Stomach smooth muscle (tissue), 2 donors: ENCODE data around the gene PWWP2B.

Experiments
- H3K27ac ChIP-seq: one replicate; pipeline ENCODE4 v1.7.0; 2013; ENCODE audit warnings: mild to moderate bottlenecking, low read length, inconsistent platforms
- H3K27me3 ChIP-seq, 2 donors: one replicate each; pipeline ENCODE4 v1.7.0; 2013; ENCODE audit warnings: low read length in 2 of 2; ENCODE audit not compliant: insufficient read depth in 2 of 2, control insufficient read depth in 1 of 2
- H3K36me3 ChIP-seq, 2 donors: one replicate each; pipeline ENCODE4 v1.7.0; 2013; ENCODE audit warnings: low read length in 2 of 2; ENCODE audit not compliant: control insufficient read depth in 2 of 2, insufficient read depth in 2 of 2
- H3K4me1 ChIP-seq: one replicate; pipeline ENCODE4 v1.7.0; 2013; ENCODE audit warnings: low read length; ENCODE audit not compliant: control insufficient read depth, insufficient read depth
- H3K4me3 ChIP-seq, 2 donors: one replicate each; pipeline ENCODE4 v1.7.0; 2013; ENCODE audit warnings: low read length in 2 of 2
- H3K9ac ChIP-seq, 2 donors: one replicate each; pipeline ENCODE4 v1.7.0; 2013; ENCODE audit warnings: low read length in 2 of 2, mild to moderate bottlenecking in 1 of 2
- H3K9me3 ChIP-seq, 2 donors: one replicate each; pipeline ENCODE4 v1.7.0; 2013; ENCODE audit warnings: low read length in 2 of 2; ENCODE audit not compliant: control insufficient read depth in 2 of 2
- donor health status: healthy.
- donor health status: Pancreatic carcinoma.

PWWP2B gene

DNA sequence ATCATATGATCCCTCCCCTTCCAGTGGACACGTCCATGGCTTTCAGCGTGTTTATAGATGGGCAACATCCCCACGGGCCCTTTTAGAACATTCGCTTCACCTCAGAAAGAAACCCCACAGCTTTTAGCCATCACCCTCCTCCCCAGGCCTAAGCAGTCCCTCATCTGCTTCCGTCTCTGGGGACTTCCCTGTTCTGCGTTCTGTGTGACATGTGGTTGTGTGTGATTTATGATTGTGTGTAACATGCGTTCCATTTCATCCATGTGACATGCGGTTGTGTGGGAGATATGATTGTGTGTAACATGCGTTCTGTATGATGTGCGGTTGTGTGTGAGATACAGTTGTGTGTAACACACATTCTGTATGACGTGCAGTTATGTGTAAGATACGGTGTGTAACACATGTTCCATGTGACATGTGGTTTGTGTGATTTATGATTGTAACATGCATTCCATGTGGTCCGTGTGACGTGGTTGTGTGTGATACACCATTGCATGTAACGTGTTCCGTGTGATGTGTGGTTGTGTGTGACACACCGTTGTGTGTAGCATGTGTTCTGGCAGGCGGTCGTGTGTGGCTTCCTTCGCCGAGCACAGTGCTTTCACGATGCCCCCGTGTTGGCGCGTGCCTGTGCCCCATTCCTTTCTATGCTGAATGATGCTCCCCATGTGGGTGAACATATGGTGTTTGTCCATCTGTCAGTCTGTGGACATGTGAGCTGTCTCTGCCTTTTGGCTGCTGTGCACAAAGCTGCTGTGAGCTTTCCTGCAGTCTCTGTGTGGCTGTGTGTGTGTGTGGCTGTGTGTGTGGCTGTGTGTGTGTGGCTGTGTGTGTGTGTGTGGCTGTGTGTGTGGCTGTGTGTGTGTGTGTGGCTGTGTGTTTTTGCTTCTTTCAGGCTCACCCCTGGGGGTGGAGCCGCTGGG is 26.2 kb downstream of the PWWP2B start:
- Histone ChIP-seq H3K9ac (peak overlapping the region in 1 of 2 donors; percentile 29), H3K27ac (peak overlapping the region; percentile 94), H3K4me1 (peaks cover 56% of the 10 kb centered on the region), H3K4me3 (no peak overlapping the region), H3K27me3 (no peaks in the 10 kb centered on the region), H3K9me3 (no peaks in the 10 kb centered on the region), H3K36me3 (peaks cover 3 to 11% of the 10 kb centered on the region in 2 donors)

DNA sequence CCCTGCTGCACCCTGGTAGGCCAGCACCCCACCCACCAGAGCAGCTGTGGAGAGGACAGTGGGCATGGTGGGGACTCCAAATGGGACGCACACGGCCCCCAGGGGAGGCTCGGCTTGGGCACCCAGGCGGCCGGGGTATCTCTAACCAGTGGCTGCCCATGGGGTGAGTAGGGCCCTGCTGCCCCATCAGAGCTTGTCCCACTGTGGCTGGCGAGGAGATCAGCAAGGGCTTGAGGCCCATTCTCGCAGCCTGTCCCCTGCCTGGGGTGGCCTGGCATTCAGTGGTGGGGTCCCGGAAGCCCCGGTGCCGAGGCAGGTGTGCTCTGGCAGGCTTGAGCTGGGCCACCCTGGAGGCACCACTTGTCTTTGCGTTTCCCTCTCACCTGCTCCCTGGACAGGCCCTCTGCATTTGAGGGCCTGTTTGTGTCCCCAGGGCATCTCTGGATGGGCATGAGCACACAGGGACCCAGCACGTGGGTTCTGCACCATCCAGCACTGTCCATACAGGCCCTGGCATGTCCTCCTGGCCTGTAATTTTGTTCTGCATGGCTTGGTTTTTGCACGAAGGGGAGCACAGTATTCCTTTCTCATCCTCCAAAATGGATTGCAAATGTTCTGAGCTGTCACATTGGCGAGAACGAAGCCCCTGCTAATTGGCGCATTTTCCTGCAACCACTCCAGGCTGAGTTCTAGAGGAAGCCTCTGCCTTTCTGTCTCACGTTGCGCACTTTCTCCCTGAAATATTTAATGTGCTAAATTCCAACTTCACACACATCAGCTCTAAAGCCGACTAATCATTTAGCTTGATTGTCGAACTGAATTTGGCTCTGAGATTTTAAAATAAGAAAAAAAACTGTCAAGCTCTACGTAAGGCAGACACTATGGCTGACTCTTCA is 27.2 kb downstream of the PWWP2B start:
- Histone ChIP-seq H3K27me3 (no peaks in the 10 kb centered on the region), H3K36me3 (peaks cover 3 to 12% of the 10 kb centered on the region in 2 donors), H3K9ac (no peak overlapping the region), H3K4me3 (no peak overlapping the region), H3K27ac (peak overlapping the region; percentile 6), H3K9me3 (no peaks in the 10 kb centered on the region), H3K4me1 (peaks cover 45% of the 10 kb centered on the region)

DNA sequence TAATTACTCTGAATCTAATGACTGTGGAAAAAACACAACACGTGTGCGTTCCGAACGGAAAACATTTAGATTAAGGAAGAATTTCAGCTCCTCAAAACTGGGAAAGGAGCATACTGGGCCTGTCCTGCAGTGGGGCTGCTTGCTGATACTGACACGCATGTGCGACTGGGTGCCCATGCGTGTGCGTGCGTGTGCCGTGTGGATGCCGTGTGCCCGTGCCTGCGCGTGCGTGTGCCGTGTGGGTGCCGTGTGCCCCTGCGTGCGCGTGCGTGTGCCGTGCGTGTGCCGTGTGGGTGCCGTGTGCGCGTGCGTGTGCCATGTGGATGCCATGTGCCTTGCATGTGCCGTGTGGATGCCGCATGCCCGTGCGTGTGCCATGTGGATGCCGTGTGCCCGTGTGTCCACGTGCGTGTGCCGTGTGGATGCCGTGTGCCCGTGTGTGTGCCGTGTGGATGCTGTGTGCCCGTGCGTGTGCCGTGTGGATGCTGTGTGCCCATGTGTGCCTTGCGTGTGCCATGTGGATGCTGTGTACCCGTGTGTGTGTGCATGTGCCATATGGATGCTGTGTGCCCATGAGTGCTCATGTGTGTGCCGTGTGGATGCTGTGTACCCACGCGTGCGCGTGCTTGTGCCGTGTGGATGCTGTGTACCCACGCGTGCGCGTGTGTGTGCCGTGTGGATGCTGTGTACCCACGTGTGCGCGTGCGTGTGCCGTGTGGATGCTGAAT is 28.2 kb downstream of the PWWP2B start:
- H3K9me3 ChIP-seq = no peaks in the 10 kb centered on the region
- no peaks in the 10 kb centered on the region for H3K27me3 ChIP-seq
- no peak overlapping the region for H3K9ac ChIP-seq
- H3K4me1 ChIP-seq = peaks cover 45% of the 10 kb centered on the region
- H3K27ac ChIP-seq = no peak overlapping the region
- no peak overlapping the region for H3K4me3 ChIP-seq
- H3K36me3 ChIP-seq = peaks cover 3 to 12% of the 10 kb centered on the region in 2 donors

DNA sequence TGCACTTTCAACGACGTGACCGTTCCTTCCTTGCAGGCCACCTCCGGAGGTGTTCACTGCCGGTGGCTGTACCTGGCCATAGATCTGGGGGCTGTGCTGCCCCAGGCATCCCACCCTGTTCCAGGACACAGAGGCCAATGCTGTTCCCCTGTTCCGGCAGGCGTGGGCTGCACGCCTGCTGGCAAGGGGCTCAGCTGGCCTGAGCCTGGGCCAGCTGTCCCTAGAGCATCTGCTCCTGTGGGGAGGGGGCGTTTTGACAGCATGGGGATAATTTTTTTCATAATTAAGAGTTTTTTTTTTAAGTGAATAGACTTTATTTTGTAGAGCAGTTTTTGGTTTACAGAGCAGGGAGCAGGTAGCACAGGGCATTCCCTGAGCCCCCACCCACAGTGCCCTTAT is 28.8 kb downstream of the PWWP2B start:
- H3K27me3 ChIP-seq = no peaks in the 10 kb centered on the region
- H3K27ac ChIP-seq = no peak overlapping the region
- no peak overlapping the region for H3K9ac ChIP-seq
- H3K4me3 ChIP-seq = no peak overlapping the region
- peaks cover 39% of the 10 kb centered on the region for H3K4me1 ChIP-seq
- no peaks in the 10 kb centered on the region for H3K9me3 ChIP-seq
- H3K36me3 ChIP-seq = peaks cover 3 to 12% of the 10 kb centered on the region in 2 donors

DNA sequence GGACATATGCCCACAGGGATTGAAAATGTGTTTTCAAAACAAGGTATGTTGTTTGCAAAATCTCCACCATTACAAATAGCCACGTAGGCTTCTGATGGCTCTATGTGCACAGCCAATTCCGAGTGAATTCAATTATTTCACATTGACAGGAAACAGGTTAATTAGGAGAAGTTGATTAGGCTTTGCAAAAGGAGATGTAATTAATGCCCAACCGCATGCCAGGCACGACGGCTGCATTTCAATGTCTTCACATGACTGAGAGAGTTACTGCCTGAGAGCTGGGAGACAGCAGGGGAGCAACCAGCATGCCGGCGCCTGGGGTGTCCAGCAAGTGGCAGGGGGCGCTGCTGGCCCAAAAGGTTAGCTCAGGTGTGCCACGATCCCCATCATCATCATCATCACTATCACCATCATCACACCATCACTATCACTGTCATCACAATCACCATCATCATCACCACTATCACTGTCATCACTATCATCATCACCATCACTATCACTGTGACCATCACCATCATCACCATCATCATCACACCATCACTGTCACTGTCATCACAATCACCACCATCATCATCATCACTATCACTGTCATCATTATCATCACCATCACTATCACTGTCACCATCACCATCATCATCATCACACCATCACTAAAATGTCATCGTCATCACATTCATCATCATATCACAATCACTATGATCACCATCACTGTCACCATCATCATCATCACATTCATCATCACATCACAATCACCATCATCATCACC is 30.2 kb downstream of the PWWP2B start:
- no peak overlapping the region for H3K27ac ChIP-seq
- peaks cover 3 to 12% of the 10 kb centered on the region in 2 donors for H3K36me3 ChIP-seq
- no peak overlapping the region for H3K9ac ChIP-seq
- peaks cover 25% of the 10 kb centered on the region for H3K4me1 ChIP-seq
- no peaks in the 10 kb centered on the region for H3K9me3 ChIP-seq
- H3K4me3 ChIP-seq = no peak overlapping the region
- no peaks in the 10 kb centered on the region for H3K27me3 ChIP-seq

DNA sequence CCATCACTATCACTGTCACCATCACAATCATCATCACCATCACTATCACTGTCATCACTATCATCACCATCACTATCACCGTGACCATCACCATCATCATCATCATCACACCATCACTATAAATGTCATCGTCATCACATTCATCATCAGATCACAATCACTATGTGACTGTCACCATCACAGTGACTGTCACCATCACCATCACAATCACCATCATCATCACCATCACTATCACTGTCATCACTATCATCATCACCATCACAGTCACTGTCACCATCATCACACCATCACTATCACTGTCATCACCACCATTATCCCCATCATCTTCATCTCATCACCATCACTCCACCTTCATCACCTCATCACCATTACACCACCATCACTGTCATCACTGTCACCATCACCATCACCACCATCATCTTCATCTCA is 31.0 kb downstream of the PWWP2B start:
- H3K27ac ChIP-seq = no peak overlapping the region
- H3K9ac ChIP-seq = no peak overlapping the region
- peaks cover 3 to 12% of the 10 kb centered on the region in 2 donors for H3K36me3 ChIP-seq
- H3K4me3 ChIP-seq = no peak overlapping the region
- H3K4me1 ChIP-seq = peaks cover 17% of the 10 kb centered on the region
- no peaks in the 10 kb centered on the region for H3K27me3 ChIP-seq
- no peaks in the 10 kb centered on the region for H3K9me3 ChIP-seq

DNA sequence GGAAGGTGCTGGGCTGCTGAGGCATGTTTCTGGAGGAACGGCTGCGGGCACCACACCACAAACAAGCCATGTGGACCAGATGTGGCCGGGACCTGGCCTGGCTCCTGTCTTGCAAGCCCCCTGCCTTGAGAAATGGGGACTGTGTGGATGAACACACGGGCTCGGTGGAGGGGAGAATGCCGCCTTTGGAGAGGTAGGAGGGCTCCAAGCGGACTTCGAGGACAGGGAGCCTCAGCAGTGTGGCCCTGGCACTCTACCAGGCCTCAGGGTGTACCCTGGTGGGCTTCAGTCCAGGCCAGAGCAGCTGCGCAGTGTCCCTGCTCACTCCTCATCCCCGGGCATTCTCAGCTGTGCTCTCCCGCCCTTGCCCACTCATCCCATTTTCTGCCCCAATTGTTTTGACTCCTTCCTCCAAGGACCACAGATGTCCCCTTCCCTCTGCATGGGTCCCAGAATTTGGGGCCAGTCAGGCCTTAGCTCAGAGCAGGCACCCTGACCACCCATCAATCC is 31.5 kb downstream of the PWWP2B start:
- peaks cover 3 to 12% of the 10 kb centered on the region in 2 donors for H3K36me3 ChIP-seq
- no peaks in the 10 kb centered on the region for H3K27me3 ChIP-seq
- no peaks in the 10 kb centered on the region for H3K9me3 ChIP-seq
- no peak overlapping the region for H3K9ac ChIP-seq
- H3K27ac ChIP-seq = no peak overlapping the region
- peaks cover 11% of the 10 kb centered on the region for H3K4me1 ChIP-seq
- no peak overlapping the region for H3K4me3 ChIP-seq

DNA sequence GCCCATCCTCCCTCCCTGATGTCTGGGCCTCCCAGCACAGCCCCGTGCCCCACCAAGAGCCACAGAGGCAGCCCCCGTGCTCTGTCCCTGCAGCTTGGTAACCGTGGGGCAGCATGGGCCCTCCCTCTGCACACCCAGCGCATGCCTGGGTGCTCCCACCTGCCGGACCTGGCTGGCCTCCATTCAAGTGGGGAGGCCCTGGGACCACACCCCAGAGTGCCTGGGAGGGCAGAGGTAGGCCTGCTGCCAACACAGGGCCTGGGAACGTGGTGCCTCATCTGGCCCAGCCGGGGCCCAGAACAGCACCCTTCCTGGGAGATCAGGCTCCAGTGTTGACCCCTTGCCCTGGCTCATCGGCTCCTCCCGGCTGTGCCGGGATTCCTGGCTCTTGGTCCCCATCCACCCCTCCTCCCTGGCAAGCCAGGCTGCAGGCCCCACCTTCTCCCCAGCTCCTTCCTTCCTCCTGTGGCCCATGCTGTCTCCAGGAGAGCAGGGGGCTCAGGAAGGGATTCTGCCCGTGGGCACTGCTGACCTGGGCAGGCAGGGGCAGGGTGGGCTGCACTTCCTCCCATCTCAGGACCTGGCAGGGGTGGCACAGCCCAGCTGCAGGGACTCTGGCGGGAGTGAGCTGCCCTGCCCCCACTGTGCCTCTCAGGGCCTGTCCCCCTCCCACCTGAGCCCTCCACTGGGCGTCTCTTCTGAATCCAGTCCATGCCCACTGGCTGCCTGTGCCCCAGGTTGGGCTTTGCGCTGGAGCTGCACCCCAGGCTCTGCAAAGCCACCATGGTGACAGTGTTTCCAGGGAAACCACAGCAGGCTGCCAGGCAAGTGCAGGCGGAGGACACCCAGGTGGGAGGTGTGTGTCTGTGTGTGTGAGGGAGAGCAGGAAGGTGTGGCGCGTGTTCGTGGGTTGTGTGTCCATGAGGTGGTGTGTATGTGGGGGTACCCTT is 32.6 kb downstream of the PWWP2B start:
- H3K27me3 ChIP-seq = no peaks in the 10 kb centered on the region
- no peak overlapping the region for H3K4me3 ChIP-seq
- no peak overlapping the region for H3K9ac ChIP-seq
- no peaks in the 10 kb centered on the region for H3K9me3 ChIP-seq
- H3K36me3 ChIP-seq = peaks cover 3 to 12% of the 10 kb centered on the region in 2 donors
- H3K4me1 ChIP-seq = peaks cover 7% of the 10 kb centered on the region
- H3K27ac ChIP-seq = no peak overlapping the region

DNA sequence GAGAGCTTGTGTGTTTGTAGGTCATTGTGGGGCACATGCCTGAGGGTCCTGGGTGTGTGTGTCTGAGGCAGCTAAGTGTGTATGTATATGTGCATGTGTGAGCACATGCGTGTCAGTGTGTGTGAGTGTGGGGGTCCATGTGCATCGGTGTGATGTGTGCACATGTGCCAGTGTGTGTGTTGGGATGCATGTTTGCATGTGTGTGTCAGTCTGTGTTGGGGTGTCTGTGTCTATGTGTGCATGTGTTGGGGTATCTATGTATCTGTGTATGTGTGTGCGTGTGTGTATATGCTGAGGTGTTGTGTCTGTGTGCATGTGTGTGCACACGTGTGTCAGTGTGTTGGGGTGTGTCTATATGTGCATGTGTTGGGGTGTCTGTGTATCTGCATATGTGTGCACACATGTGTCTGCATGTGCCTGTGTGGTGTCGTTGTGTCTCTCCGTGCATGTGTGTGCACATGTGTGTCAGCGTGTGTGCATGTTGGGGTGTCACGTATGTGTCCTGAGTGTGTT is 33.3 kb downstream of the PWWP2B start:
- Histone ChIP-seq H3K9me3 (no peaks in the 10 kb centered on the region), H3K4me1 (peaks cover 7% of the 10 kb centered on the region), H3K9ac (no peak overlapping the region), H3K4me3 (no peak overlapping the region), H3K27ac (no peak overlapping the region), H3K36me3 (peaks cover 3 to 12% of the 10 kb centered on the region in 2 donors), H3K27me3 (no peaks in the 10 kb centered on the region)
